GM21723 (cell line): ENCODE results near the gene IL9.
A peak's percentile ranks its signal among the peaks of the same experiment; 100 is the strongest.

ENCODE experiments used
- ATAC-seq: cut with Tn5 transposase; IDR thresholded peaks from one replicate; pipeline ENCODE4 v1.9.1; 2021; ENCODE audit warnings: mild to moderate bottlenecking, moderate library complexity; ENCODE audit not compliant: unreplicated experiment

IL9 gene

DNA sequence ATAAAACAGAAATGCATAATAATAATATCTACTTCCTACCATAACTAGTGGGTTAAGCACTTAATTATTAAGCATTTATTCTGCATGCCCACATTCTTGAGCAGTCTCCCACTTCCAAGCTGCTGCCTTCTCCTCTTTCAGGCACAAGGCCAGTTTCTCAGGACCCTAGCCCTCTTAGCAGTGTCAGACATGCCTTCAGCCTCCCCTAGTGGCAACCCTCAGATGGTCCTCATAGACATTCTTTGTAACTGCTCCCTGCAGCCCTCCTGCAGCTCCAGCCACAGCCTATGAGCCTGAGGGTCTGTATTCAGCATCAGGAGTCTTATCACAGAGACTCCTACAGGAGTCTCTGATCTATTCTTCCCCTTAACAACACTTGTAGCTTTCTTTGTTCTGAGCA is 3.9 kb downstream of the IL9 start:
- no peak for ATAC-seq

- no peak for ATAC-seq
These were observed 4.4 kb downstream of the IL9 start for GRCh38 chr5:135891268-135891667.

DNA sequence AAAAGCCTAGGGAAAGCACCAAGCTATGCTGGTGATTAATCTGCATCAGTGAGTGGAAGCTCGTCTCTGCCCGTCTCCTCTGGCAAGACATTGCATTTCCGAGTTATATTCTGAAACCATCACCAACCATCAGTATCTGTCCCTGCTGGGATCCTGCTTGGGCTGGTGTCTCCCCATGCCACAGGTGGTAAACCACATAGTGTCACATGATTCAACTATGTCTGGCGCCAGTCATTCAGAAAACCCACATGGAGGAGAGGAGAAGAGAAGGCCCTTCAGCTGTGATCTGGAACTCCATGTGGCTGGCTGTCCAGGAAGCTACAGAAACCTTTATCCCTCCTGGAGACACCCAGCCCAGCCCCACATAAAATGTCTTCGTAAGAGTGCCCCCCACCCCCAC is 4.8 kb downstream of the IL9 start:
- ATAC-seq = peak; percentile 60

DNA sequence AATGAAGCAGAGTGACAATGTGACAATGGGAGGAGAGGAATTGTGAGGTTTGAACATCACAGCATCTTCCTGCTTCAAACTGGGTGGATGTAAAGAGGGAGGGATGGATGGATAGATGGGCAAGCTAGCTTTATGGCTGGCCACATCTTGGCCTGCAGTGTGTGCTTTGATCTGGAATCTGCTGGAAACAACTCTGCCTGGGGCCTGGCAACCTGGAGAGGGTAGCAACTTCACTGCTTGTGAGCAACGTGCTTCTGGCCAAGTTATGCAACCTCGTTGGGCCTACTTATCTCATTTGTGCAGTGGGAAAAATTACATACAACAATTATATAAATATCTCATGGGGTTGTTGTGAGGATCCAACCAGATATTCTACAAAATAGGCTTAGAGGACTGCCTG is 5.3 kb downstream of the IL9 start:
- ATAC-seq = no peak

DNA sequence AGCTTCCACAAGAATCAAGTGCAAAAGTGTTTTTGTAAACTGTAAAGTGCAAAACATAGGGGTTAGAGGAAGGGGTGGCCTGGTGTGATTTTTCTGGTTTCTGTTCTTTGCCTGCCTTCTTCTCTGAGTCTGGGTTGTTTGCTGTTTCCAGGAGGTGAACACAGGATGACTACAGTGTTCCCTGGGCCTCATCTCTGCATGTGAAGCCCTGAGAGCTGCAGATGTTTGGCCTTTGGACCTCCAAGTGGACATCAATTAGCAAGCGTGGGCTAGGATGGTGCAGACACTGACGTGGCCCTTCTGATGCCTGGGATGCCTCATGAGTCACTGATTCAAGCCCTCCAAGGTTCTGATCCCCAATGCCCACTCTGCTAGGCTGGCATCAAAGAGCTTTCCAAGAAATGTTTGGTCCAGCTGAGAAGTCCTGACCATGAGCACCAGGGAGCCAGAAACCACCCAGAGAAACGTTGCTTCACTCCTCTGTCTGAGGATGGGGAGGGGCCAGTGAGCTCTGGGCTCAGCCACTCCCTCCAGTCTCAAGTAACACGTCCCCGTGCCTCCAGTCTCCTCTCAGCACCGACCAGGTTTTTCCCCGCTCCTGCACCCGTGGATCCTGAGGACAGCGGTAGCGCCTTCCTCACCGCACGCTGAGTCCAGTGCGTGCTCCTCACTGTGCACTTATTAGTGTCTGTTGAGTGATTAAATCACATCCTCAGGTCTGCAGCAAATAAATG is 7.6 kb downstream of the IL9 start:
- no peak for ATAC-seq

DNA sequence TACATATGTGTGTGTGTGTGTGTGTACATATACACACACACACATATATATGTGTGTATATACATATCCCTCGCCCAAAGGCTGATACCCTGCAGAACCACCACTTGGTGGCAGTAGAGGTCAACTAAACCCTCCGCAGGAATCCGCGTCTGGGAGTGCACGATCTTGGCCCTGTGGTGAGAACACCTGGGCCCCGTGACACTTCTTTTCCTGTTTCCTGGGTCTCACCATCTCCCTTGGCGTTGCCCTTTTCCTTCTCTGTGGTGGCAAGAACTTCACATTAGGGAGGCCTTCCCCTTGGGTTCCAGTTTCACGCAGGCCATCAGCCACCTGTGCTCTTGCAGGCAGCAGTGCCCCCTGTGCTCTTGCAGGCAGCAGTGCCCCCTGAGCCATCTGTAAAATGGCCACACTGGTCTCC is 8.2 kb downstream of the IL9 start:
- ATAC-seq = peak; percentile 90

DNA sequence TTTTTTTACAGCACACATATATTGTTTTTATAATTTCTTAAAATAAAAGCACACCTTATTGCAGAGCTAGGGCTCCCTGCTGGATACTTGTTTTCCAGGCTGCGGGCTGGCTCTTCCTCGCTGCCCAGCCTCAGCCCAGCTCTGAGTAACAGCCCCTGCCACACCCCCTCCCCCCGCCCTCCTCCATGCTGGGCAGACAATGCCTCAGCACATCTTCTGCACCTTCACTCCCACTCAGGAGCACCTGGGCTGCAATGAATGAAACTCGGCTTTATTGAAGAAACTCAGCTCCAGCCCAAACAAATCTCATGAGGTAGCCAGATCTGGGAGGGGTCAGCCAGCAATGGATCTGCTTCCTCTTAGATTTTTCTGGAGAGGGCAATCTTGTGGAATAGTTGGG is 9.5 kb downstream of the IL9 start:
- ATAC-seq = no peak

DNA sequence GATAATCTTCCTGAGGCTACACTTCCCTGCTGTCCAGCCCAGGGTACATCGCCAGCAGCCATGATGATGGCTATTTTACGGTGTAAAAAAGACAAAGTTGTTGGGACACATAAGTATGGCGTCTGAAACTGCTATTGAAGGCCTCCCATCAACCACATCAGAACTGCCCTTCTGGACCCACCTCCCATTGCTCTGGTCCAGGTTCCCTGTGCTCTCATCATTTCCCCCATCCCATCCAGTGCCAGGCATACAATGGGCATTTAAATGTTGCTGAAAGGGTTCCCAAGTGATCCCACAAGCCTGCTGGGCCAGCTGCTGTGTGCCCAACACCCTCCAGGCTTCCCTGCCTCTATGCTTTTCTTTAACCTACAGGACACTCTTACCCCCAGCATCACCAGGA is 10.6 kb downstream of the IL9 start:
- ATAC-seq = no peak

- ATAC-seq = no peak
These were observed 12.2 kb downstream of the IL9 start for GRCh38 chr5:135883441-135883840.

DNA sequence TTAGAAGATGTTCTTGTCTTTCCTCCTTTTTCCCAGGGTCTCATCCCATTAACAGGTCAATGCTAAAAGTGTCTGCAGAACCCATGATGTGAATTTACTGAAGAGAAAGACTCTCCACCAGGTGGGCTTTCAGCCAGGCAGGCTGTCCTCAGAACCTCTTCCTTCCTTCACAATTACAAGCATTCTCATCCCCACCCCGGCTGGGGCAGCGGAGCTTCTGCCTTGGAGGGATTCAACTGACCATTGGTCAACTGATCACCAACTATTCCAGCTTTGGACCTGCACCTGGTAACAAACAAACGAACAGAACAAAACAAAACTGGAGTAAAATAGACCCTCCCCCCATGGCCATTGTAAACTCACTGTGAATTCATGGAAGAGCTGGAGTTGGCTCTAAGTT is 12.6 kb downstream of the IL9 start:
- no peak for ATAC-seq

GRCh38 chr5:135881819-135882218 is 13.8 kb downstream of the IL9 start:
- ATAC-seq = no peak

DNA sequence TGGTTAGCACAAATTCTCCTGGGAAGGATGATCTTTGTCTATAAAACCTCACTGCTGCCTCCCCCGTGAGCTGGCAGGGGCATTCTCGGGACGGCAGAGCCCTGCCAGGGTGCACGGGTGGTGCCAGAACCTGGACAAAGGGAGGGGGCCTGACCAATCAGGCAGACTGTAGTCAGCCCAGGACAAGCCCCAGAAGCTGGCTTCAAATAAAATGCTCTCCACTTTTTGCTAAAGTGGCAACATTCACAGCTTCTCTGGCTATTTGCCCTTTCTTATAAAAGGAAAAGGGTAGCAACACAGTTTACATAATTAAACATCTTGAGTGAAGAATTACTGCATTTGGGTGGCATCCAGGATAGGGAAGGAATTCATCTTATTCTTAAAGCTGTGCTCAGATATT is 14.4 kb downstream of the IL9 start:
- ATAC-seq = no peak

- no peak for ATAC-seq
These were observed 14.8 kb downstream of the IL9 start for GRCh38 chr5:135880801-135881200.

- ATAC-seq = no peak
These were observed 15.4 kb downstream of the IL9 start for GRCh38 chr5:135880278-135880677.

DNA sequence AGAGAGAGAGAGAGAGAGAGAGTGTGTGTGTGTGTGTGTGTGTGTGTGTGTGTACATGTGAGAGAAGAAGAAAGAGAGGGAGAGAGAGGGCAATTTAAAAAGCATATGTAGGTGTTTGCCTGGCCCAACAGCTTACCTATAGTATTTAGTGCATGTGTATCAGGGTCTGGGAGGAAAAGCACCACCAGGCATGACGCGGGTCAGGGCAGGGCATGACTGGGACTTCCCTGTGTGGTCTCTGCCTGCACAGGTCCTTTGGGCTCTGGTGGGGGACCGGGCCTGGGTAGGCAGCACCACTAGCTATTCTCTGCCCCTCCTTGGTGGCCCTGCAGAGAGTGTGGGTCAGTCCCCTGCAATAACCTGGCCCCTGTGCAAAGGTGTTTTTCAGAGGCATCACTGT is 16.1 kb downstream of the IL9 start:
- no peak for ATAC-seq

GRCh38 chr5:135878156-135878620 is 17.5 kb downstream of the IL9 start:
- no peak for ATAC-seq

DNA sequence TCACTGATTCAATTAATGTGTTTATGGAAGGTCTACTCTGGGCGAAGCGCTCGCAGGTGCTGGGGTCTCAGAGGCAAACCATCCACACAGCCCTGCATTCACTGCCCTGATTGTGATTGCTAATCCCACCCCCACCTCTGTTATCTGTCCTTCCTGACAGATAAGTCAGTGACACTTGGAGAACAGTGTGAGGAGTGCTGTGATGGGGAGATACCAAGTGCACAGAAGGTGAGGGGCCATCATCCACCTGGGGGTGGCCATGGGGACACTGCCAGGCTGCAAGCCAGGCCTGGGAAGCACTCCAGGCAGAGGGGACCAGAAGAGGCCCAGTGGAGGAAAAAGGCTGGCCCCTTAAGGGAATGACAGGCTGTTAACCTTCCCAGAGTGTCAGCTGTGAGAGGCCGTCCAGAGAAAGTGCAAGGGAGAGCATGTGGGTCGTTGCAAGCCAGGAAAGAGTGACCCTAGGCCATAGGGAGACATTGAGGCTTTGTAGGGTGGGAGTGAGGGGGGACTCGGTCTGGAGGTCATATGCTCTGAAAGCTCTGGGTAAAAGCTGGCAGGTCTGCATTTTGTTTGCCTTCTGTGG is 18.0 kb downstream of the IL9 start:
- no peak for ATAC-seq

DNA sequence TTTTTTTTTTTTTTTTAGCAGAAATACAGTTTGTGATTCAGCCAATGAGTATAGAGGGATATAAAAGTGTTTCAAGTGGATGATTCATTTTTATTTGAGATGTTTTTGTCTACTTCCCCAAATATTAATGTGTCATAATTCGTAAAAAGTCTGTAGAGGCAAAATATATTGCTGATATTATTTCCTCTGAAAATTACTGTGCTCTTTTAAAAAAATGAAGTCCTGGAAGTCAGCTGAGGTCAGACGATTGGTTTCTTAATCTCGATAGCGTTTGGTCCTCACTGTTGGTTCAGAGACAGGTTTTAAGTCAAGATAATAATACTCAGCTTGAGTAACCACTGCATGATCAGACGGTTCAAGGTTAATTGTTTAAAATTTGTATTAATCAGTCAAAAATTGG is 19.5 kb downstream of the IL9 start:
- ATAC-seq = no peak

DNA sequence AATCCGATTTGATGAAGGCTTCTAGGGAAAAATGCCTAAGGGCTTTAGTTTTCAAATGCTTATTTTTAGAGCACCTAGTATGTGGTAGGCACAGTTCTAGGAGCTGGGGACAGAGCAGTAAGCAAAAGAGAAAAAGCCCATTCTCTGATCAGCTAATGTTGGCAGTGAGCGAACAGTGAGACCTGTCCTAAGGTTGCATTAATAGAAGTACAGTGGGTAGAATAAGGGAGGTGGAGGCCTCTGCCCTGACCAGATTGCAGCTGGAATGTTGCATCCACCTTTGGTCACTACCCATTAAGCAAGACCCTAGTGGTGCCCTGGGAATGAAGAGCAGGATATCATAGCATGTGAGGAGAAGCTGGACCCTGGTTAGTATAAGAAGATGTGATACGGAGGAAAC is 20.1 kb downstream of the IL9 start:
- no peak for ATAC-seq

DNA sequence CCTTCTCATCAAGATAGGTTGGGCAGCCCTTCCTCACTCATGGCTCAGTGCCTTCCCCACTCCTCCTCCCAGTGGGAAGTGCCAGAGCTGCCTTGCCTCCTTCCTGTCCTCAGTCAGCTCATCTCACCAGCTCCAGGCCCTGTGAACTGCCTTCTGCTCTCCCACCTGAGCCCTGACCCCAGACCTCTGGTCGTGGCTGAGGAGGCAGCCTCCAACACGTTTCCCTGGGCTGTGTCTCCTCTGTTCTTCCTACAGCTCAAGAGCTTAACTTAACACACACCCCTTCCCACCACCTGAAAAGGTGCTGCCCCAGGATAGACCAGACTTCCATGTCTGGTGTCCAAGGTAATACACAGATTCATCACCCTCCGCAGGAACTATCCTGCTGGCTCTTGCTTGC is 21.2 kb downstream of the IL9 start:
- ATAC-seq = no peak

DNA sequence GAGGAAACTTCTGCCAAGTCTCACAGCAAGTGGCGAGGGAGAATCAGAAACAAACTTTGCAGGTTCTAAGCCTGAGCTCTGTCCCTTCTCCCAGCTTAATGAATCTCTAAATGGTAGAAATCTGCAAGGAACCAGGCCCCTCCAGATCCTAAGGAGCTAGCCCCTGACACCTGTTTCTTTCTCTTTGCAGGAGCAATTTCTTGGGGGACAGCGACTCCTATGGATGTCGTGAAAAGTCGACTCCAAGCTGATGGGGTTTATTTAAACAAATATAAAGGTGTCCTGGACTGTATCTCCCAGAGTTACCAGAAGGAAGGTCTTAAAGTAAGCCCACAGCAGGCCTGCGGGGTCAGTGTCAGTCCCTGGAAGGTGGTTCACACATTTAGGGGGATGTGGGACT is 21.8 kb downstream of the IL9 start:
- ATAC-seq = no peak

- no peak for ATAC-seq
These were observed 24.2 kb downstream of the IL9 start for GRCh38 chr5:135871268-135871915.
